H9 (cell line): ENCODE results near the gene VCPKMT. TPM values are rescaled to one million over a fixed set of nuclear protein-coding genes. Genes with fewer than 3 reads are reported as not detected.

Source experiments
- DNase-seq: peaks from one replicate; pipeline ENCODE4 v3.0.0-alpha.2; 2017
- H2AFZ ChIP-seq: one replicate; pipeline ENCODE4 v1.6.1; 2013; ENCODE audit warnings: mild to moderate bottlenecking, low read length, control low read depth, moderate library complexity
- H2AK5ac ChIP-seq: 2 replicates; pipeline ENCODE4 v1.6.1; 2013; ENCODE audit warnings: low read length, control low read depth, mixed read lengths; ENCODE audit not compliant: insufficient read length
- H2BK120ac ChIP-seq: one replicate; pipeline ENCODE4 v1.6.1; 2013; ENCODE audit warnings: low read depth, mild to moderate bottlenecking, low read length, control low read depth, inconsistent platforms; ENCODE audit not compliant: poor library complexity, severe bottlenecking
- H2BK12ac ChIP-seq: 2 replicates; pipeline ENCODE4 v1.6.1; 2013; ENCODE audit warnings: low read length, control low read depth, mixed read lengths, low read depth; ENCODE audit not compliant: insufficient read length
- H2BK15ac ChIP-seq: 2 replicates; pipeline ENCODE4 v1.6.1; 2013; ENCODE audit warnings: low read depth, low read length, control low read depth
- H2BK20ac ChIP-seq: one replicate; pipeline ENCODE4 v1.6.1; 2013; ENCODE audit warnings: low read depth, mild to moderate bottlenecking, low read length, control low read depth, inconsistent platforms; ENCODE audit not compliant: poor library complexity, severe bottlenecking
- H2BK5ac ChIP-seq: 2 replicates; pipeline ENCODE4 v1.6.1; 2013; ENCODE audit warnings: low read length, control low read depth, mixed read lengths; ENCODE audit not compliant: insufficient read length
- H3K14ac ChIP-seq: 2 replicates; pipeline ENCODE4 v1.6.1; 2013; ENCODE audit warnings: low read length, control low read depth; ENCODE audit not compliant: insufficient read depth
- H3K18ac ChIP-seq: 2 replicates; pipeline ENCODE4 v1.6.1; 2013; ENCODE audit warnings: low read depth, mild to moderate bottlenecking, mixed read lengths, low read length, control low read depth; ENCODE audit not compliant: insufficient read length
- H3K23ac ChIP-seq: 2 replicates; pipeline ENCODE4 v1.6.1; 2013; ENCODE audit warnings: low read length, control low read depth, mixed read lengths, low read depth; ENCODE audit not compliant: insufficient read length
- H3K23me2 ChIP-seq: 2 replicates; pipeline ENCODE4 v1.6.1; 2013; ENCODE audit warnings: low read depth, mild to moderate bottlenecking, mixed read lengths, low read length, control low read depth; ENCODE audit not compliant: insufficient read length, poor library complexity, severe bottlenecking
- H3K27ac ChIP-seq: 2 replicates; pipeline ENCODE4 v1.5.1; 2013; ENCODE audit warnings: low read length, control low read depth, mixed read lengths, low read depth; ENCODE audit not compliant: insufficient read length
- H3K27me3 ChIP-seq: 2 replicates; pipeline ENCODE4 v1.6.1; 2013; ENCODE audit warnings: low read length, control low read depth, inconsistent platforms; ENCODE audit not compliant: insufficient read depth
- H3K4ac ChIP-seq: 2 replicates; pipeline ENCODE4 v1.6.1; 2013; ENCODE audit warnings: low read depth, mild to moderate bottlenecking, control low read depth, inconsistent platforms, low read length, moderate library complexity
- H3K4me1 ChIP-seq: 2 replicates; pipeline ENCODE4 v1.6.1; 2013; ENCODE audit warnings: low read length, control low read depth, inconsistent platforms; ENCODE audit not compliant: insufficient read depth
- H3K4me2 ChIP-seq: 2 replicates; pipeline ENCODE4 v1.6.1; 2013; ENCODE audit warnings: low read length, control low read depth, mixed read lengths; ENCODE audit not compliant: insufficient read length, insufficient read depth
- H3K56ac ChIP-seq: 2 replicates; pipeline ENCODE4 v1.6.1; 2013; ENCODE audit warnings: low read depth, mild to moderate bottlenecking, mixed read lengths, low read length, control low read depth; ENCODE audit not compliant: insufficient read length
- H3K79me1 ChIP-seq: 2 replicates; pipeline ENCODE4 v1.6.1; 2013; ENCODE audit warnings: low read depth, mild to moderate bottlenecking, moderate library complexity, low read length, control low read depth, inconsistent platforms; ENCODE audit not compliant: insufficient read depth, poor library complexity, severe bottlenecking
- H3K79me2 ChIP-seq: 2 replicates; pipeline ENCODE4 v1.6.1; 2013; ENCODE audit warnings: low read length, control low read depth, inconsistent platforms; ENCODE audit not compliant: insufficient read depth
- H3K9ac ChIP-seq: 2 replicates; pipeline ENCODE4 v1.6.1; 2013; ENCODE audit warnings: low read length, control low read depth, mixed read lengths; ENCODE audit not compliant: insufficient read length; ENCODE audit errors: extremely low read depth
- H3K9me3 ChIP-seq: one replicate; pipeline ENCODE4 v1.6.1; 2013; ENCODE audit warnings: low read depth, low read length, inconsistent platforms; ENCODE audit not compliant: control insufficient read depth
- H3T11ph ChIP-seq: one replicate; pipeline ENCODE4 v1.6.1; 2013; ENCODE audit warnings: mild to moderate bottlenecking, low read length, control low read depth, inconsistent platforms
- H4K20me1 ChIP-seq: one replicate; pipeline ENCODE4 v1.6.1; 2013; ENCODE audit not compliant: control insufficient read depth, insufficient read length, insufficient read depth
- H4K5ac ChIP-seq: 2 replicates; pipeline ENCODE4 v1.6.1; 2013; ENCODE audit warnings: low read depth, mild to moderate bottlenecking, mixed read lengths, low read length, control low read depth; ENCODE audit not compliant: insufficient read length
- H4K8ac ChIP-seq: replicated peaks from 2 replicates; pipeline ENCODE4 v1.6.1; 2013; ENCODE audit warnings: low read length, control low read depth, mixed read lengths, low read depth; ENCODE audit not compliant: insufficient read length
- H4K91ac ChIP-seq: 2 replicates; pipeline ENCODE4 v1.6.1; 2013; ENCODE audit warnings: low read depth, mild to moderate bottlenecking, moderate library complexity, mixed read lengths, low read length, control low read depth; ENCODE audit not compliant: insufficient read length
- H3K27ac Mint-ChIP-seq, 3 experiments: 2 replicates in 2 of 3; 3 replicates in 1 of 3; pipeline ENCODE4 v1.8.0; 2020 to 2021; ENCODE audit warnings: mixed read lengths in 3 of 3, mild to moderate bottlenecking in 1 of 3, moderate library complexity in 1 of 3
- H3K27me3 Mint-ChIP-seq: 2 replicates; pipeline ENCODE4 v1.8.0; 2021; ENCODE audit warnings: low read depth, mild to moderate bottlenecking, moderate library complexity, mixed read lengths
- H3K36me3 Mint-ChIP-seq, 3 experiments: 2 replicates in 2 of 3; 3 replicates in 1 of 3; pipeline ENCODE4 v1.8.0; 2020 to 2021; ENCODE audit warnings: low read depth in 3 of 3, mixed read lengths in 3 of 3; ENCODE audit not compliant: insufficient read depth in 1 of 3
- H3K4me1 Mint-ChIP-seq, 2 experiments: 2 replicates each; pipeline ENCODE4 v1.8.0; 2020; ENCODE audit warnings: mixed read lengths in 2 of 2
- H3K4me3 Mint-ChIP-seq, 2 experiments: 2 replicates in 1 of 2; 3 replicates in 1 of 2; pipeline ENCODE4 v1.8.0; 2020 to 2021; ENCODE audit warnings: mild to moderate bottlenecking in 2 of 2, mixed read lengths in 2 of 2, moderate library complexity in 1 of 2
- H3K9me3 Mint-ChIP-seq, 2 experiments: 2 replicates in 1 of 2; 3 replicates in 1 of 2; pipeline ENCODE4 v1.8.0; 2020; ENCODE audit warnings: mild to moderate bottlenecking in 2 of 2, mixed read lengths in 2 of 2, moderate library complexity in 1 of 2
- CTCF ChIP-seq: fragments of 200-600 bp; sonication (generic); conservative IDR thresholded peaks from 3 replicates; pipeline ENCODE4 v1.8.0; 2021; ENCODE audit warnings: antibody characterized with exemption, mild to moderate bottlenecking
- WGBS: extraction: QIAGEN DNeasy Blood & Tissue Kit; methylation state at CpG from one replicate; pipeline ENCODE4 v1.1.7; 2013; ENCODE audit warnings: missing lambda C conversion rate, low lambda C conversion rate, mixed read lengths; ENCODE audit not compliant: insufficient read length; ENCODE audit errors: extremely low coverage; 5-methylcytosine and 5-hydroxymethylcytosine counted together
- total RNA-seq: library from RNA; stranded (reverse); gene quantifications from 2 replicates; pipeline ENCODE4 v1.2.1, GENCODE V29; 2021

Gene VCPKMT
- total RNA-seq, 1 experiment from 2014 or later: 13.7 TPM

GRCh38 chr14:50070840-50071548, 45.4 kb downstream of the VCPKMT start:
- no CpG with 5 or more reads among the region's 13 CpGs for WGBS
- no peak overlapping the region for H3K14ac ChIP-seq
- H3K79me2 ChIP-seq: no peaks in the 10 kb centered on the region
- H3K79me1 ChIP-seq: no peaks in the 10 kb centered on the region
- H3K4me1 ChIP-seq: 0 out of 2 replicates have a peak, but pooled peaks cover 2% of the 10 kb centered on the region
- no peak overlapping the region for H2BK20ac ChIP-seq
- H3T11ph ChIP-seq: no peak overlapping the region
- H3K4ac ChIP-seq: no peak overlapping the region
- H3K9me3 ChIP-seq: no peaks in the 10 kb centered on the region
- no peak overlapping the region for H3K27ac ChIP-seq
- Mint-ChIP-seq H3K27me3 (peaks cover 3% of the 10 kb centered on the region; the same call in 1 of the 2 replicates), H3K4me1 (peaks cover 0 to 8% of the 10 kb centered on the region in 2 experiments; a peak in 2 of 4 replicates), H3K36me3 (peaks cover 0 to 9% (median 6%) of the 10 kb centered on the region in 3 experiments; a peak in 4 of 7 replicates), H3K27ac (no peak overlapping the region), H3K9me3 (peaks cover 8% of the 10 kb centered on the region in 2 experiments), H3K4me3 (no peak overlapping the region)
- no peak overlapping the region for H2AK5ac ChIP-seq
- DNase-seq: no peak
- no peak overlapping the region for H2BK5ac ChIP-seq
- H4K5ac ChIP-seq: no peak overlapping the region
- no peak overlapping the region for H3K56ac ChIP-seq
- H3K4me2 ChIP-seq: no peak overlapping the region
- no peaks in the 10 kb centered on the region for H4K20me1 ChIP-seq
- no peak overlapping the region for H3K9ac ChIP-seq
- H2BK120ac ChIP-seq: no peak overlapping the region
- no peak overlapping the region for H2BK12ac ChIP-seq
- H4K8ac ChIP-seq: no peak overlapping the region
- no peak overlapping the region for H4K91ac ChIP-seq
- peak overlapping the region; percentile 55; the same call in 1 of the 2 replicates for H2BK15ac ChIP-seq
- H2AFZ ChIP-seq: no peak overlapping the region
- H3K27me3 ChIP-seq: no peaks in the 10 kb centered on the region
- H3K23me2 ChIP-seq: no peaks in the 10 kb centered on the region
- TF ChIP-seq CTCF: no peak
- no peak overlapping the region for H3K23ac ChIP-seq
- H3K18ac ChIP-seq: no peak overlapping the region
